22Rv1 (cell line): Measurements from ENCODE around the gene VPREB3.

Source experiments
- CTCF ChIP-seq: fragments of 450-650 bp; IDR thresholded peaks from 2 replicates; pipeline ENCODE4 v1.5.1; 2017; ENCODE audit warnings: mild to moderate bottlenecking
- ZFX ChIP-seq: fragments of 450-650 bp; IDR thresholded peaks from 2 replicates; pipeline ENCODE4 v1.6.1; 2017; ENCODE audit warnings: antibody characterized with exemption, borderline replicate concordance

GRCh38 chr22:23744001-23744400 lies 10.2 kb downstream of the VPREB3 start:
- TF ChIP-seq CTCF (no peak), ZFX (no peak)
